Breast epithelium (tissue), 4 donors: Measurements from ENCODE around the gene PTPRN2. TPM values are rescaled to one million over a fixed set of nuclear protein-coding genes. Genes with fewer than 3 reads are reported as not detected.

ENCODE experiments used
- DNase-seq, 2 donors: peaks; one replicate each; pipeline ENCODE4 v3.0.0-alpha.2; 2019; ENCODE audit warnings: low spot score in 2 of 2
- H3K27ac ChIP-seq, 2 donors: fragments of 200-600 bp; sonication (generic) in 1 of 2; one replicate each; pipeline ENCODE4 v1.5.1; 2016 to 2019; ENCODE audit warnings: mild to moderate bottlenecking in 1 of 2
- H3K27me3 ChIP-seq, 2 donors: fragments of 200-600 bp; sonication (generic) in 1 of 2; one replicate each; pipeline versions ENCODE4 v1.5.1 to v1.6.0; 2017 to 2019; ENCODE audit warnings: control low read depth in 1 of 2, mild to moderate bottlenecking in 1 of 2
- H3K36me3 ChIP-seq: fragments of 200-600 bp; one replicate; pipeline ENCODE4 v1.5.1; 2019
- H3K4me1 ChIP-seq, 2 donors: fragments of 200-600 bp; sonication (generic); one replicate each; pipeline ENCODE4 v1.5.1; 2016 to 2019; ENCODE audit warnings: control low read depth in 1 of 2
- H3K4me3 ChIP-seq, 3 donors: fragments of 200-600 bp; sonication (generic); 1 replicate in 2 of 3; 2 replicates in 1 of 3; pipeline ENCODE4 v1.5.1; 2016 to 2019; ENCODE audit warnings: mild to moderate bottlenecking in 3 of 3, moderate library complexity in 2 of 3
- H3K9me3 ChIP-seq, 2 donors: fragments of 200-600 bp; sonication (generic) in 1 of 2; one replicate each; pipeline ENCODE4 v1.5.1; 2016 to 2019; ENCODE audit warnings: control low read depth in 1 of 2
- CTCF ChIP-seq, 3 donors: fragments of 450-650 bp; IDR thresholded peaks; one replicate each; pipeline ENCODE4 v1.5.1; 2016 to 2017; ENCODE audit warnings: antibody characterized with exemption in 3 of 3, mild to moderate bottlenecking in 3 of 3, moderate library complexity in 3 of 3
- POLR2A ChIP-seq: fragments of 450-650 bp; IDR thresholded peaks from one replicate; pipeline ENCODE4 v1.6.1; 2016; ENCODE audit warnings: antibody characterized with exemption, mild to moderate bottlenecking, moderate library complexity
- POLR2AphosphoS5 ChIP-seq, 3 donors: sonication (generic); formaldehyde crosslinking; IDR thresholded peaks; one replicate each; pipeline ENCODE4 v1.6.1; 2017; ENCODE audit warnings: antibody characterized with exemption in 3 of 3
- intact Hi-C: fragments of 100-400 bp; cut with DNase I; formaldehyde crosslinking; loops from one replicate; pipeline ENCODE4 v1.15.1; 2023; ENCODE audit warnings: low total_unique reads
- total RNA-seq, 3 donors: library from RNA; depleted of rRNA; stranded (reverse); fragments of >200 nt; gene quantifications; one replicate each; pipeline ENCODE4 v1.1.0, GENCODE V29; 2016

Gene PTPRN2
- total RNA-seq, 3 donors from 2014 or later, result 1.6 to 2.2 (median 2.2) TPM

DNA sequence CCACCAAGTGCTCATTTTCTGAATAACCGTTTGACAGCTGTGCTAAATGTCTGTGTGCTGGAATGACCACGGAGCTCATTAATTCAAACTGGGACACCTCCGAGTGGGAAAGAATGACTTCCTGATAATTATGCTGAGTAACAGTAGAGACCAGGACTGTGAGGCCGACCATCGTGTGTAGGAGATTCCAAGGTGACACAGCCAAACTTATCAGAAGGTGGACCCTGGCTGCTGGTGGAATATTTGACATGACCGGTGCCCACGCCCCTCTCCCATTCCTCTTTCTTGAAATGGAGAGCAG is 400.0 kb downstream of the PTPRN2 start:
- Histone ChIP-seq H3K36me3 (no peaks in the 10 kb centered on the region), H3K27me3 (no peaks in the 10 kb centered on the region), H3K4me3 (no peak overlapping the region), H3K9me3 (peaks cover 27 to 29% of the 10 kb centered on the region in 2 donors), H3K4me1 (no peaks in the 10 kb centered on the region), H3K27ac (no peak overlapping the region)
- TF ChIP-seq CTCF (IDR thresholded peaks at IDR 0.05) (no peak), POLR2A (no peak), POLR2AphosphoS5 (IDR thresholded peaks at IDR 0.05) (no peak)
- DNase-seq, result no peak
- intact Hi-C loops, result no loop called here

DNA sequence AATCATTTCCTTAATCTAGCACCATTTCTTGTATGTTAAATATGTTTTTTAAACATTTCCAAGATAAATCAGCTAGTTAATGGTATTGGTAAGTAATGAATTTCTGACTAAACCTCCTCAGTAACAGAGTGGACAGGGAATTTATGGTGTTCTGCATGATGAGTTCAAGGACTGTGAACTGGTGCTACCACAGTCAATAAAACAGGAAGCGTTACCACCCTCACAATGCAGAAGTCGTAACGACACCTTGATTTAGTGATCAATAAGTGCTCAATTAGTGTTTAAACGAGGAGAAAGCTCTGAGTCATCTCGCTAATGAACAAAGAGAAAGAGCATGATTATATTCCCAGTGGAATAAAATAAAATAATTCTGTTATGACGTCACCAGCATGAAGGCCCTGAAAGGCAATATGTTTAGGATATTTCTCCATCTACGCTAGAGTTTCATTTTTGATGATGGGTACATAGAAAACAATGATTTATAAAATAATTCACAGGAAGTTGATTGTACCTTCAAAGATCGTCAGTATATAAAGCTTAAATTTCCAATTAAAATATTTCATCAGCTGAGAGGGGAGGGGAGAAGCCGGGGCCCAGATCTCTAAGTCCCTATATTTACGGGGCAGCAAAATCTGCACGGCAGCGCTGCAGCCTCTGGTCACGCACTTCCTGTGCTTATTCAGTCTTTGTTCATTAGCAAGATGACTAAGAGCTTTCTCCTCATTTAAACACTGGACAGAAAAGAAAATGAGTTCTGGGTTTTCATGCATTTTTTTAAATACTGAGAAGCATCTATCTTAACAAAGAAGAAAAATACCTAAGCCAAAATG is 400.5 kb downstream of the PTPRN2 start:
- Histone ChIP-seq H3K4me3 (no peak overlapping the region), H3K36me3 (no peaks in the 10 kb centered on the region), H3K9me3 (peaks cover 23 to 29% of the 10 kb centered on the region in 2 donors), H3K27ac (no peak overlapping the region), H3K4me1 (no peaks in the 10 kb centered on the region), H3K27me3 (no peaks in the 10 kb centered on the region)
- TF ChIP-seq POLR2A, result no peak
- no peak for TF ChIP-seq POLR2AphosphoS5 (IDR thresholded peaks at IDR 0.05)
- TF ChIP-seq CTCF (IDR thresholded peaks at IDR 0.05), result no peak
- DNase-seq, result no peak
- intact Hi-C loops, result loop anchor here (1.0 kb wide), 1 partner anchor 42 kb away; no protein-coding TSS in a partner anchor

GRCh38 chr7:158186406-158186805 is 401.2 kb downstream of the PTPRN2 start:
- intact Hi-C loops, result loop anchor here (1.0 kb wide), 1 partner anchor 43 kb away; no protein-coding TSS in a partner anchor

DNA sequence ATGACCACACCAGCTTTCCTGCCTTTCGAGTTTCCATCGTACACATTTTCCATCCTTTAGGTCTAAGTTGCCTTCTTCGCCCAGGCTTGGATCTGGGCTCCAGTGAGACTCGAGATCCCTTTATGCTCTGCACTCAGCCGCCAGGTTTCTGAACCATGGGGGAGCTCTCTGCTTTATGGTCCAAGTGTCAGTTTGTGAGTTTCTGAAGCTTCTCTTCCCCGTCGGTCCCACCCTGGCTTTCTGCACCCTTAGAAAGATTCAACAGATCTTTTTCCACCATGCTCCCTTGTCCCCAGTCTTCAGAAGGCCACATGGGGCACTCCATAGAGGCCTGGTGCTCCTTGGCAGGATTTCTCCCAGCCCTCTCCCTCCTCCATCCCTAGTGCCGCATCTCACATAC is 402.0 kb downstream of the PTPRN2 start:
- no peak for DNase-seq
- no peak overlapping the region for H3K27ac ChIP-seq
- H3K4me1 ChIP-seq, result no peaks in the 10 kb centered on the region
- H3K9me3 ChIP-seq, result peaks cover 12 to 19% of the 10 kb centered on the region in 2 donors
- H3K36me3 ChIP-seq, result no peaks in the 10 kb centered on the region
- no peak overlapping the region for H3K4me3 ChIP-seq
- TF ChIP-seq POLR2AphosphoS5 (IDR thresholded peaks at IDR 0.05), result no peak
- no peaks in the 10 kb centered on the region for H3K27me3 ChIP-seq
- intact Hi-C loops, result loop anchor here (1.0 kb wide), 1 partner anchor 44 kb away; no protein-coding TSS in a partner anchor

More at GRCh38 chr7:158186406-158186805, 401.2 kb downstream of the PTPRN2 start:
- Histone ChIP-seq H3K36me3 (no peaks in the 10 kb centered on the region), H3K4me3 (no peak overlapping the region), H3K27ac (no peak overlapping the region), H3K9me3 (peaks cover 16 to 22% of the 10 kb centered on the region in 2 donors), H3K4me1 (no peaks in the 10 kb centered on the region), H3K27me3 (no peaks in the 10 kb centered on the region)
- TF ChIP-seq CTCF (IDR thresholded peaks at IDR 0.05) (no peak), POLR2AphosphoS5 (IDR thresholded peaks at IDR 0.05) (no peak), POLR2A (no peak)
- DNase-seq, result no peak

- Histone ChIP-seq H3K9me3 (peaks cover 8 to 30% of the 10 kb centered on the region in 2 donors), H3K27ac (no peak overlapping the region), H3K4me3 (no peak overlapping the region), H3K27me3 (no peaks in the 10 kb centered on the region), H3K4me1 (no peaks in the 10 kb centered on the region), H3K36me3 (no peaks in the 10 kb centered on the region)
- intact Hi-C loops, result no loop called here
- TF ChIP-seq POLR2A (no peak), CTCF (IDR thresholded peaks at IDR 0.05) (no peak), POLR2AphosphoS5 (IDR thresholded peaks at IDR 0.05) (no peak)
- DNase-seq, result no peak
Observed at GRCh38 chr7:158183431-158183830, 404.2 kb downstream of the PTPRN2 start.
